KMS-11 (cell line): ENCODE results near the gene OR3A3.

Experiments used
- H2AFZ ChIP-seq: fragments of 200-600 bp; sonication (generic); 2 replicates; pipeline ENCODE4 v1.6.1; 2016; ENCODE audit warnings: antibody characterized with exemption, mixed run types, low read depth
- H3K27ac ChIP-seq: fragments of 200-600 bp; sonication (generic); 2 replicates; pipeline ENCODE4 v1.6.1; 2016; ENCODE audit warnings: mild to moderate bottlenecking, mixed run types
- H3K27me3 ChIP-seq: fragments of 200-600 bp; sonication (generic); 2 replicates; pipeline ENCODE4 v1.6.1; 2017; ENCODE audit warnings: mild to moderate bottlenecking, low read depth, mixed run types, moderate library complexity; ENCODE audit not compliant: insufficient read depth
- H3K36me3 ChIP-seq: fragments of 200-600 bp; sonication (generic); 2 replicates; pipeline ENCODE4 v1.6.1; 2017; ENCODE audit warnings: mild to moderate bottlenecking, mixed run types; ENCODE audit not compliant: insufficient read depth
- H3K4me1 ChIP-seq: fragments of 200-600 bp; sonication (generic); 2 replicates; pipeline ENCODE4 v1.6.1; 2016; ENCODE audit warnings: mild to moderate bottlenecking, low read depth, mixed run types; ENCODE audit not compliant: poor library complexity, severe bottlenecking
- H3K4me2 ChIP-seq: fragments of 200-600 bp; sonication (generic); 2 replicates; pipeline ENCODE4 v1.7.0; 2016; ENCODE audit warnings: mild to moderate bottlenecking, mixed run types
- H3K4me3 ChIP-seq: fragments of 200-600 bp; sonication (generic); IDR thresholded peaks from 2 replicates; pipeline ENCODE4 v1.6.1; 2017; ENCODE audit warnings: low read depth, low read length, mixed read lengths; ENCODE audit not compliant: insufficient read depth
- H3K79me2 ChIP-seq: fragments of 200-600 bp; sonication (generic); 2 replicates; pipeline ENCODE4 v1.6.1; 2016; ENCODE audit warnings: low read depth, mixed run types; ENCODE audit not compliant: insufficient read depth
- H3K9ac ChIP-seq: fragments of 200-600 bp; sonication (generic); 2 replicates; pipeline ENCODE4 v1.6.1; 2016; ENCODE audit warnings: mild to moderate bottlenecking, mixed run types
- H4K20me1 ChIP-seq: fragments of 200-600 bp; sonication (generic); 2 replicates; pipeline ENCODE4 v1.6.1; 2016; ENCODE audit warnings: mild to moderate bottlenecking, mixed run types; ENCODE audit not compliant: insufficient read depth
- CTCF ChIP-seq: fragments of 200-600 bp; sonication (generic); conservative IDR thresholded peaks from 2 replicates; pipeline ENCODE4 v1.6.1; 2017; ENCODE audit warnings: low read depth, mild to moderate bottlenecking, antibody characterized with exemption, low read length, moderate library complexity, mixed read lengths

Gene OR3A3

GRCh38 chr17:3471599-3471998, 60.4 kb downstream of the OR3A3 start, which contains the start of gene SPATA22:
Gene SPATA22 (minus strand): TSS chr17:3471819. CDS start chr17:3469325, 2,494 bp downstream.
- H3K9ac ChIP-seq = no peak within 1 kb of the TSS
- H3K4me1 ChIP-seq = no peaks in the 10 kb centered on the region
- H3K27ac ChIP-seq = no peak within 1 kb of the TSS
- no peaks in the 10 kb centered on the region for H3K79me2 ChIP-seq
- H3K4me3 ChIP-seq = no peak within 1 kb of the TSS
- H2AFZ ChIP-seq = no peak within 1 kb of the TSS
- no peaks in the 10 kb centered on the region for H3K27me3 ChIP-seq
- H4K20me1 ChIP-seq = no peaks in the 10 kb centered on the region
- no peak for TF ChIP-seq CTCF
- no peak within 1 kb of the TSS for H3K4me2 ChIP-seq
- no peaks in the 10 kb centered on the region for H3K36me3 ChIP-seq

- no peak overlapping the region for H3K4me2 ChIP-seq
- no peaks in the 10 kb centered on the region for H3K79me2 ChIP-seq
- H4K20me1 ChIP-seq = no peaks in the 10 kb centered on the region
- H3K27me3 ChIP-seq = no peaks in the 10 kb centered on the region
- no peak overlapping the region for H2AFZ ChIP-seq
- H3K27ac ChIP-seq = no peak overlapping the region
- TF ChIP-seq CTCF = no peak
- no peaks in the 10 kb centered on the region for H3K4me1 ChIP-seq
- H3K4me3 ChIP-seq = no peak overlapping the region
- no peak overlapping the region for H3K9ac ChIP-seq
- no peaks in the 10 kb centered on the region for H3K36me3 ChIP-seq
Observed at GRCh38 chr17:3472137-3472536, 61.0 kb downstream of the OR3A3 start.
